Activated CD8-positive, alpha-beta memory T cell treated with anti-CD3 and anti-CD28 coated beads, Interleukin-2, amount 10 ng/mL, durations not matched to agents 7 days and 5 days (primary cell): ENCODE measurements around the gene PRR5L. TPM values are rescaled to one million over a fixed set of nuclear protein-coding genes. Genes with fewer than 3 reads are reported as not detected.
A peak's percentile ranks its signal among the peaks of the same experiment; 100 is the strongest.

Experiments
- ATAC-seq: fragments of 150-1000 bp; cut with Tn5 transposase; one replicate; pipeline ENCODE4 v1.10.0; 2021; ENCODE audit warnings: moderate library complexity
- CTCF ChIA-PET: fragments of 350-600 bp; sonication (Branson Sonifier 250); formaldehyde crosslinking; loops from one replicate; lab custom pipeline; 2021; ENCODE audit warnings: antibody characterized with exemption; lab: Charles Lee
- DNase-seq: peaks from one replicate; pipeline ENCODE4 v3.0.0-alpha.2; 2020
- H3K27ac Mint-ChIP-seq: one replicate; pipeline ENCODE4 v1.8.0; 2021; ENCODE audit warnings: mild to moderate bottlenecking, mixed read lengths
- H3K27me3 Mint-ChIP-seq: one replicate; pipeline ENCODE4 v1.8.0; 2021; ENCODE audit warnings: mixed read lengths
- H3K36me3 Mint-ChIP-seq: one replicate; pipeline ENCODE4 v1.8.0; 2021; ENCODE audit warnings: mild to moderate bottlenecking, mixed read lengths
- H3K4me1 Mint-ChIP-seq: one replicate; pipeline ENCODE4 v1.8.0; 2021; ENCODE audit warnings: mixed read lengths
- H3K4me3 Mint-ChIP-seq: one replicate; pipeline ENCODE4 v1.8.0; 2021; ENCODE audit warnings: mild to moderate bottlenecking, moderate library complexity, mixed read lengths
- H3K9me3 Mint-ChIP-seq: one replicate; pipeline ENCODE4 v1.8.0; 2022; ENCODE audit warnings: low read depth, mixed read lengths
- total RNA-seq, 2 experiments: library from RNA; stranded (reverse); gene quantifications; one replicate each; pipeline ENCODE4 v1.2.3, GENCODE V29; 2021

Gene PRR5L
- total RNA-seq, 2 experiments from 2014 or later = 6.6 to 11.1 TPM

- H3K9me3 Mint-ChIP-seq = no peaks in the 10 kb centered on the region
- H3K4me1 Mint-ChIP-seq = peaks cover 5% of the 10 kb centered on the region
- ATAC-seq (no peak), DNase-seq (no peak)
- peaks cover 10% of the 10 kb centered on the region for H3K27me3 Mint-ChIP-seq
- H3K27ac Mint-ChIP-seq = no peak overlapping the region
- no peak overlapping the region for H3K4me3 Mint-ChIP-seq
- CTCF ChIA-PET = no interaction called here
- peaks cover 5% of the 10 kb centered on the region for H3K36me3 Mint-ChIP-seq
Observed at GRCh38 chr11:36443661-36444060, 147.6 kb downstream of the PRR5L start.

DNA sequence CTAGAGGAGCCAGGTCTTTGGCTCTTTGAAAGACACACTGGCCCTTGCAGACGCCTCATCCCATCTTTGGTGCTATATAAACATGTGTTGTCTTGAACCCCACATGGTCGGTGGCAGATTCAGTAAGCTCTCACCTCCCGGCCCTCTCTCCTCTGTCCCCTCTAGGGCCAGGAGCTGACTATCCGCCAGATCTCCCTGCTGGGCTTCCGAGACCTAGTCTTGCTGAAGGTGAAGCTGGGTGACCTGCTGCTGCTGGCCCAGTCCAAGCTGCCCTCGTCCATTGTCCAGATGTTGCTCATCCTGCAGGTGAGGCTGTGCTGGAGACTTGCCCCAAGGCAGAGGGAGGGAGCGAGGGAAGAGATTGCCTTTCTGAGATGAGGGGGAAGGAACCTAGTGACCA, 150.0 kb downstream of the PRR5L start:
- Mint-ChIP-seq H3K9me3 (no peaks in the 10 kb centered on the region), H3K27me3 (peaks cover 14% of the 10 kb centered on the region), H3K27ac (no peak overlapping the region), H3K4me1 (peaks cover 5% of the 10 kb centered on the region), H3K4me3 (no peak overlapping the region), H3K36me3 (peaks cover 1% of the 10 kb centered on the region)
- CTCF ChIA-PET = no interaction called here
- ATAC-seq (no peak), DNase-seq (no peak)

DNA sequence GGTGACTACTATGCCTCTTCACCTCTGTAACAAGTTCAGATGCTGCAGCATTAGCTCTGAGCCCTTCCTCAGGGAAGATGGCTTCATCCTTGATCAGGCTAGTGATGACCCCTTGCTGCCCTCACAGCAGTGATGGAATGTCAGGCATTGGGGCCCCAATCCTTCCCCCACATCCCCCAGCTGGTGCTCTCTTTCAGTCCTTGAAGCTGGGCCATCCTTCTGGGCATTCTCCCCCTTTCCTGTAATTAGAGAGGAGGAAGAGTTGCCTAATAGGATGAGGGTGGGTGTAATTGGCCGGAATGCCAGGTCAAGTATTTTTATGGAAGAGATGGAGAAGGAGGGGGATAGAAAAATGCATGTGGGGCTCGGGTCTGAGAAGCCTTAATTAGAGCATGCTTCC, 151.4 kb downstream of the PRR5L start:
- ATAC-seq = no peak
- Mint-ChIP-seq H3K4me3 (no peak overlapping the region), H3K4me1 (peaks cover 10% of the 10 kb centered on the region), H3K9me3 (no peaks in the 10 kb centered on the region), H3K27ac (no peak overlapping the region), H3K27me3 (peaks cover 14% of the 10 kb centered on the region), H3K36me3 (peaks cover 1% of the 10 kb centered on the region)
- CTCF ChIA-PET = no interaction called here
- DNase-seq = no peak

DNA sequence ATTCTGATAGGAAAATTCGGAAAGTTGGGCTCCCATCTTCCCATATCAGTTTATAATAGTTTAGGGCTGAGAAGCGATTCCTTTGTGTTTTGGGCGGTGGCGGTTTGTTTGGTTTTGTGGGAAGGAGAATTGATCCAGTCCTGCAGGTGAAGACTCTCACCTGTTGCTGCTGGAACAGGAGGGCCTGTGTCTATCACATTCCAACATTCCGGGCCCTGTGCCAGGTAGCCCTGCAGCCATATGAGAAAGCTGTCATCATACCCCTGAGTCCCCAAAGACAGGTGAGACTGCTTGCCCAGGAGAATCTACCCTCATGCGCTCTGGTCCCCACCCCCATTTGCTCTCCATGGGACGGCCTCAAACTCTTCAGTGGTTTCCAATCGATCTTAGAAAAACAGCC, 151.9 kb downstream of the PRR5L start:
- ATAC-seq (no peak), DNase-seq (no peak)
- Mint-ChIP-seq H3K9me3 (no peaks in the 10 kb centered on the region), H3K27me3 (peaks cover 14% of the 10 kb centered on the region), H3K4me1 (peaks cover 15% of the 10 kb centered on the region), H3K36me3 (peaks cover 1% of the 10 kb centered on the region), H3K27ac (no peak overlapping the region), H3K4me3 (no peak overlapping the region)
- CTCF ChIA-PET = no interaction called here

GRCh38 chr11:36449561-36450096, 153.5 kb downstream of the PRR5L start:
- H3K36me3 Mint-ChIP-seq = peaks cover 1% of the 10 kb centered on the region
- peaks cover 11% of the 10 kb centered on the region for H3K27me3 Mint-ChIP-seq
- peaks cover 22% of the 10 kb centered on the region for H3K4me1 Mint-ChIP-seq
- no peak overlapping the region for H3K4me3 Mint-ChIP-seq
- no peak overlapping the region for H3K27ac Mint-ChIP-seq
- peak; percentile 4 for DNase-seq
- H3K9me3 Mint-ChIP-seq = no peaks in the 10 kb centered on the region
- no peak for ATAC-seq
- CTCF ChIA-PET = no interaction called here

DNA sequence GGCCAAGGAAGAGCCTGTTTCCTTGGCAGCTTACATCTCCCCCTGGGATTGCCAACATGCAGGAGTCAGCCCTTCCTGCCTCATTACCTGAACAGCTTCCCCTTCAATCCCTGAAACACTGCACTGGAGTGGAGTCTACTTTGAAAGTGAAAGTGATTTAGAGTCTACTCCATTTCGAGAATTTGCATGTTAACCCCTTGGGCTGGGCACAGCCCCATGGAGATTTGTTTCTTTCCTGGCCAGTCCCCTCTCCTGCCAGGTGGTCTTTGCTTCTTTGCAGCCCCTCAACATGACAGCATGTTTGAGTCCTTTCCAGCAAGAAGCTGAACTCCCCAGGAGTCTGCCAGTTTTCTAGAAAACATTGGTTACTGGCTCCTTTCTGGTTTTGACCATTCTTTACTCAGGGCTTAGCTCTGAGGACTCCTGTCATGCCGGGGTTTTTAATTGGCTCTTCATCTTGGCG, 154.1 kb downstream of the PRR5L start:
- DNase-seq = peak; percentile 38
- Mint-ChIP-seq H3K27ac (no peak overlapping the region), H3K4me1 (peaks cover 22% of the 10 kb centered on the region), H3K4me3 (no peak overlapping the region), H3K27me3 (peaks cover 11% of the 10 kb centered on the region), H3K36me3 (peaks cover 1% of the 10 kb centered on the region), H3K9me3 (no peaks in the 10 kb centered on the region)
- CTCF ChIA-PET = no interaction called here
- ATAC-seq = no peak

GRCh38 chr11:36451045-36451444, 155.0 kb downstream of the PRR5L start:
- Mint-ChIP-seq H3K4me3 (no peak overlapping the region), H3K36me3 (peaks cover 1% of the 10 kb centered on the region), H3K4me1 (peaks cover 22% of the 10 kb centered on the region), H3K27ac (no peak overlapping the region), H3K27me3 (peaks cover 5% of the 10 kb centered on the region), H3K9me3 (no peaks in the 10 kb centered on the region)
- no peak for ATAC-seq
- CTCF ChIA-PET = no interaction called here
- DNase-seq = peak; percentile 22

DNA sequence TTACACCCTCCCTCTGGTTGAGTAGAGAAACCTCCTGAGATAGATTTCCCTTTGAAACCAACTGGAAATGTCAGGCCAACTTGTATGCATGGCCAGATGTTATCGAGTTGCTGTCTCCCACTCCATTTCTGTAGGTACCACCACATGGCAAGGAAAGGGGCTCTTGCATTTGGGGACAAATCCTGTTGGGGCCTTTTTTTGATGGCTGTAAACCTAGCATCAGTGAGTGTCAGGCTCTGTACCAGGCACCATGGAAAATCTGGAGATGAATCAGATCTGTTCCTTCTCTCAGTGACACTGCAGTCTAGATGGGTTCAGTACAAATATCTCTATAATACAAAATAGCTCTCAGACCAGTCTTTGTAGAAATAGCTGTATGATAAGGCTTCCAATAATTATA, 155.6 kb downstream of the PRR5L start:
- Mint-ChIP-seq H3K9me3 (no peaks in the 10 kb centered on the region), H3K36me3 (peaks cover 1% of the 10 kb centered on the region), H3K4me1 (peaks cover 22% of the 10 kb centered on the region), H3K4me3 (no peak overlapping the region), H3K27ac (no peak overlapping the region), H3K27me3 (peaks cover 5% of the 10 kb centered on the region)
- ATAC-seq (no peak), DNase-seq (peak; percentile 26)
- CTCF ChIA-PET = interaction anchor here (1.3 kb wide), 2 partner anchors 10 to 159 kb away, joined by 3 to 6 read pairs; no protein-coding TSS in a partner anchor

DNA sequence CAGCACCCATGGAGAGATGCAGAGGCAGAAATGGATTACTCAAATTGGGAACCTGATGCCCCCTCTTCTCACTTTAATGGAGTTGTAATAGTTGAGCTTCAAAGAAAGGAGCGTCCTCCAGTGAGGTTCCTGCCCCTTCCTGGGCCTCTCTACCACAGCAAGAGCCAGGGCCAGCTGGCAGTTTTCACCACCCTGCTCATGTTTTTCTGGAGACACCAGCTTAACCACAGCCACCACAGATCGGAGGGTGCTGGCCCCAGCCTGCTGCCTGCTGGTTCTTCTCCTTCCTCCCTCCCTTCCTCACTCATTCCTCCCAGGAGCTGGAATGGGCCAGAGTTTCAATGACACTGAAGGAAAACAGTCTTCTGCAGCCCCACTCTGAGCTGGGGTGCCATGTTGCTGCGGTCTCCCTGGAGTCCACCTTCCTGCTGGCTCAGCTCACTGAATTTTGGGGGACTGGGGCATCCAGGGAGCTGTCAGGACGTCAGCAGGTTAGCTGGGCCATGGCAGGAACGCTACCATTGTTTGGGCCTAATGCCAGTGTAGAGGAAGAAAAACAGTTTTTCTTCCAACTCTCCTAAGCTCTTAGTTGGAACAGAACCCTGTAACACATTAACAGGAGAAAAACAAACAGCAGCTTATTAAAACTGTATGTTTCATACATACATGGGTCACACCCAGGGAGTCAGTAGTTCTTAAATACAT, 156.3 kb downstream of the PRR5L start:
- ATAC-seq = peak; percentile 34
- no peak overlapping the region for H3K4me3 Mint-ChIP-seq
- H3K27me3 Mint-ChIP-seq = peaks cover 5% of the 10 kb centered on the region
- H3K9me3 Mint-ChIP-seq = no peaks in the 10 kb centered on the region
- DNase-seq = peak; percentile 42
- H3K27ac Mint-ChIP-seq = no peak overlapping the region
- CTCF ChIA-PET = interaction anchor here (1.3 to 1.7 kb wide), 3 partner anchors 10 to 160 kb away, joined by 3 to 8 read pairs (median 6); no protein-coding TSS in a partner anchor
- H3K4me1 Mint-ChIP-seq = peaks cover 22% of the 10 kb centered on the region
- H3K36me3 Mint-ChIP-seq = peaks cover 1% of the 10 kb centered on the region

DNA sequence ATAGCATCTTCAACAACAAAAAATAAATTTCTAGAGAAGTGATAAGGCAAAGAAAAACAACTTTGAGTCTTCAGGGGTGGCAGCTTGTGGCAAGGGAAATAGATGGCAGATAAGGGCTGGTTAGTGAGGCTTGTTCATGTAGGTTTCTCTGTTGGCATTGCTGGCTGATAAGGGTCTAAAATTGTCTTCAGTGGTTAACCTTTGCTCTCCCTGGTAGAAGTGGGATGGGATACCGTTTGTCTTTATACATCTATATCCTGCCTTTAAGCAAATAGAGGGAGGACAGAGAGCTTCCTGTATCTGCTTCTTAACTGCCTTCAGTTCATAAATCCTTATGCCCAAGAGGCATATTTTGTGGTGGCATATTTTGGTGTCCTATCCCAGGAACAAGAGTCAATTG, 156.9 kb downstream of the PRR5L start:
- H3K4me1 Mint-ChIP-seq = peaks cover 22% of the 10 kb centered on the region
- no peaks in the 10 kb centered on the region for H3K9me3 Mint-ChIP-seq
- CTCF ChIA-PET = interaction anchor here (0.7 to 1.7 kb wide), 4 partner anchors 11 to 161 kb away, joined by 3 to 8 read pairs (median 4); no protein-coding TSS in a partner anchor
- H3K27ac Mint-ChIP-seq = no peak overlapping the region
- peaks cover 1% of the 10 kb centered on the region for H3K36me3 Mint-ChIP-seq
- ATAC-seq (peak; percentile 31), DNase-seq (no peak)
- peaks cover 8% of the 10 kb centered on the region for H3K27me3 Mint-ChIP-seq
- no peak overlapping the region for H3K4me3 Mint-ChIP-seq

DNA sequence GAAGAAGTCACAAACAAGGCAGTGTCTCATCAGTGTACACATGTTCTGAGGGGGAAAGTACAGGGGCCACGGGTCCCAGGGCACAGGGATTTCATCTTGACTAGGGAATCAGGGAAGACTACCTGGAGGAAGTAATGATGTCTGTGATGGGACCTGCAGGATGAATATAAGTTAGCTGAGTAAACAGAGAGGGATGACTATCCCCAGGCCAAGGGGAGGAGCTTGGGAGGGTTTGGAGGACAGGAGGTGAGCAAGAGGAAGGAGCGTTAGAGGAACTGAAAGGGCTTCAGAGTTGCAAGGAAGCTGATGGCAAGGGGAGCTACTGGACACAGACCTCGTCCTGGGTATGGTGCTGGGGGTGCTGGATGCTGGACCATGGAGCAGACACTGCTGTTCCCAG, 157.6 kb downstream of the PRR5L start:
- Mint-ChIP-seq H3K4me3 (no peak overlapping the region), H3K9me3 (no peaks in the 10 kb centered on the region), H3K27me3 (peaks cover 8% of the 10 kb centered on the region), H3K36me3 (peaks cover 1% of the 10 kb centered on the region), H3K4me1 (peaks cover 22% of the 10 kb centered on the region), H3K27ac (no peak overlapping the region)
- CTCF ChIA-PET = interaction anchor here (0.7 to 1.7 kb wide), 2 partner anchors 12 to 39 kb away, joined by 3 to 8 read pairs; no protein-coding TSS in a partner anchor
- DNase-seq (no peak), ATAC-seq (no peak)

DNA sequence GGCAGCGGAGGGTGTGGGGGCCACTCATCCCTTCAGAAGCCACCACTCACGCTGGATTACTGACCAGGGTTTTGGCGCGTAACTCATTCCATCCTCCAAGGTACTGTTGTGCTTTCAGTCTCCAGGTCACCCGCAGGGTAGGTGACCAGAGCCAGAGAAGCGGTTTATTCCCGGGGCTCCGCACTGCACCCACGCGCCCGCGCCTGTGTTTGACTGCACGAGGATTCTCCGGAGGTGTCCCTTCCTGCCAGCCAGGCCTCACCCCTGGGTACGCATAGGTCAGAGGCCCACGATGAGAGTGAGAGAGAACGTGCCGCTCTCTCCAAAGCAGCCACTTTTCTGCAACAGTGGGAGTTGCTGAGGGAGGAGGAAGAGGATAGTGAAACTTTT, 158.5 kb downstream of the PRR5L start:
- ATAC-seq (no peak), DNase-seq (no peak)
- Mint-ChIP-seq H3K27me3 (peaks cover 8% of the 10 kb centered on the region), H3K4me3 (no peak overlapping the region), H3K27ac (no peak overlapping the region), H3K4me1 (peaks cover 22% of the 10 kb centered on the region), H3K9me3 (no peaks in the 10 kb centered on the region), H3K36me3 (no peaks in the 10 kb centered on the region)
- CTCF ChIA-PET = no interaction called here

DNA sequence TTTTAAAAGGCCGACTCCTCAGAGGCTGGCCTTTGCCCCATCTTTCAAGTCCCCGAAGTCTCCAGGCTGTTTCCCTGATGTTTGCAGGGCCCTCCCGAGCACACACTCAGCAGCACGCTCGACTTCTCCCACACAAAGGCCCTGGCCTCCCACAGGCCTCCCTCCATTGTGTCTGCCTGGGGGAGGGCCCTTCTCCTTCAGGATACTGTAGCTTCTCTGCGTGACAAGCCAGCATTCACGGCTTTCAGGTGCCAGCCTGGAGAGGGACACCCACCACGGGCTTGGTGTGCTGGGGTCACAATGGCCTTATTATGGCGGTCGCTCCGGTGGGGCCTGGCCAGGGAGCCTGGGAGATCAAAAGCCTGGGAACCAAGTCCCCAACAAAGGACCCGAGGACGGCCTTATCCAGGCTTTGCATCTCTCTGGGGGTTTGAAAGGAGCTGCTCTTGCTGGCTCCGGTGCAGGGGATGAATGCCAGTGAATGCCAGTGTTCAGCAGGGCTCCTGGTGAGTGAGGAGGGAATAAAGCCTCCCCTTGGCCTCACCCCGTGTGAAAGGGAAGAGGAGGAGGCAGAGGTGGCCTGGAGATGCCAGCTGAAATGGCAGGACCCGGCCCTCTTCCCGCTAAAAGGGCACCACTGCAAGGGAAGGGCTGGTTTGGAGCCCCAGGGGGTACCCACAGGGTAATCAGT, 159.0 kb downstream of the PRR5L start:
- CTCF ChIA-PET = no interaction called here
- Mint-ChIP-seq H3K9me3 (no peaks in the 10 kb centered on the region), H3K4me1 (peaks cover 25% of the 10 kb centered on the region), H3K27ac (no peak overlapping the region), H3K4me3 (no peak overlapping the region), H3K36me3 (no peaks in the 10 kb centered on the region), H3K27me3 (peaks cover 4% of the 10 kb centered on the region)
- ATAC-seq (no peak), DNase-seq (no peak)
